Gastrocnemius medialis (tissue), 4 donors: Measurements from ENCODE around the gene CTDSPL.

Experiments used
- POLR2A ChIP-seq, 2 donors: fragments of 450-650 bp; IDR thresholded peaks; one replicate each; pipeline ENCODE4 v1.6.1; 2017; ENCODE audit warnings: antibody characterized with exemption in 2 of 2, mild to moderate bottlenecking in 2 of 2, moderate library complexity in 2 of 2
- TF ChIP-seq, protein P1 (sequence below), 5 experiments: fragments of 450-650 bp in 3 of 5; fragments of 200-600 bp in 2 of 5; sonication (generic) in 2 of 5; IDR thresholded peaks in 4 of 5; conservative IDR thresholded peaks in 1 of 5; 1 replicate in 4 of 5; 2 replicates in 1 of 5; pipeline ENCODE4 v1.5.1; 2016 to 2019; ENCODE audit warnings: antibody characterized with exemption in 5 of 5, mild to moderate bottlenecking in 3 of 5, moderate library complexity in 3 of 5

DNA sequence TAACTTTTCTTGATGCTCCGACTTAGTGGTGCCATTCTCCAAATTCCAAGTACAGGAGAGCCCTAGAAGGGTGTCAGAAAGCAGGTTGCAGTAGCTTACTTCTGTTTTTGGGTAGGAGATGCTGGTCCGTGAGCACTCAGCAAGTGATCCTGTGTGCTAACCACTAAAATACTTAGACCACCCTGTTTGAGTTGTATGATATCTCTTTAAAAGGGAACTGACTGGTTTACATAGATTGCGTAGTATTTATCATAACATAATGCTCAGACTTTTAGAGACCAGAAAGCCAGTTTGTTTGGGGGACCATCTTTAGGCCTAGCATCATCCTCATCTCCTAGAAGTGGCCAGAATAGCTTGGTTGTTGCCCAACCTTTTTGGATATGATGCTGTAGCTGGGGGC lies 26.7 kb downstream of the CTDSPL start:
- TF ChIP-seq, protein P1, sequence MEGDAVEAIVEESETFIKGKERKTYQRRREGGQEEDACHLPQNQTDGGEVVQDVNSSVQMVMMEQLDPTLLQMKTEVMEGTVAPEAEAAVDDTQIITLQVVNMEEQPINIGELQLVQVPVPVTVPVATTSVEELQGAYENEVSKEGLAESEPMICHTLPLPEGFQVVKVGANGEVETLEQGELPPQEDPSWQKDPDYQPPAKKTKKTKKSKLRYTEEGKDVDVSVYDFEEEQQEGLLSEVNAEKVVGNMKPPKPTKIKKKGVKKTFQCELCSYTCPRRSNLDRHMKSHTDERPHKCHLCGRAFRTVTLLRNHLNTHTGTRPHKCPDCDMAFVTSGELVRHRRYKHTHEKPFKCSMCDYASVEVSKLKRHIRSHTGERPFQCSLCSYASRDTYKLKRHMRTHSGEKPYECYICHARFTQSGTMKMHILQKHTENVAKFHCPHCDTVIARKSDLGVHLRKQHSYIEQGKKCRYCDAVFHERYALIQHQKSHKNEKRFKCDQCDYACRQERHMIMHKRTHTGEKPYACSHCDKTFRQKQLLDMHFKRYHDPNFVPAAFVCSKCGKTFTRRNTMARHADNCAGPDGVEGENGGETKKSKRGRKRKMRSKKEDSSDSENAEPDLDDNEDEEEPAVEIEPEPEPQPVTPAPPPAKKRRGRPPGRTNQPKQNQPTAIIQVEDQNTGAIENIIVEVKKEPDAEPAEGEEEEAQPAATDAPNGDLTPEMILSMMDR (IDR thresholded peaks at IDR 0.05 in 4 of 5, conservative IDR thresholded peaks at IDR 0.05 in 1 of 5), result no peak
- no peak for TF ChIP-seq POLR2A (IDR thresholded peaks at IDR 0.05)
